NCI-H128 (cell line): ENCODE data around the gene NT5C.
A peak's percentile ranks its signal among the peaks of the same experiment; 100 is the strongest.
"Not testable (repeated sequence)": the region's sequence is repeated elsewhere in the genome, so short reads cannot be mapped to it uniquely, and the experiment has no call there.

Experiments
- DNase-seq: peaks from one replicate; lab custom pipeline; 2025; ENCODE audit not compliant: unreplicated experiment; lab: John Stamatoyannopoulos, UW

NT5C gene

DNA sequence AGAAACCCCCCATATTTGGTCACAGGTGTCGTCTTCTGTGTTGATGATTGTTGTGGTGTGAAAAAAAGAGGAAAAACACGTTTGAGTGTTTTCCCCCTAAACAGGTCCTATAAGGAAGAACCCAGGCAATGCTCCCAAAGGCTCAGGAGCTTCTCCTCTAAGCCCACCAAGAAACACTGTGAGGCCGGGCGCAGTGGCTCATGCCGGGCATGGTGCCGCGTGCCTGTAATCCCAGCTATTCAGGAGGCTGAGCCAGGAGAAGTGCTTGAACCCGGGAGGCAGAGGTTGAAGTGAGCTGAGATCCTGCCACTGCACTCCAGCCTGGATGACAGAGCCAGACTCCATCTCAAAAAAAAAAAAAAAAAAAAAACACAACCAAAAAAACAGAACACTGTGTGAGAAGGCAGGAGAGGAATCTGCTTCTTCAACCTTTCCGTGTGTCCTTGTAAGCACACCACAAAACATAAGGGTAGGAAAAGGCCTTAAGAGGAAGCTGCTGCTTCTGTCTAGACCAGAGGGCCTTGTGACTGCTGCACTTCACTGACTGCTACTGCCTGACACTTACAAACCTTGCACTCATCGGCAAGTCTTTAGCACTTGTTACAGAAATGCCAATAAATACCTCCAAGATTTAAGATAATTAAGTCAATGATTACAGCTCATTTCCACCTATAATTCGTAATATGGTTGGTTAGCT lies 13.4 kb upstream of the NT5C start:
- no peak for DNase-seq

DNA sequence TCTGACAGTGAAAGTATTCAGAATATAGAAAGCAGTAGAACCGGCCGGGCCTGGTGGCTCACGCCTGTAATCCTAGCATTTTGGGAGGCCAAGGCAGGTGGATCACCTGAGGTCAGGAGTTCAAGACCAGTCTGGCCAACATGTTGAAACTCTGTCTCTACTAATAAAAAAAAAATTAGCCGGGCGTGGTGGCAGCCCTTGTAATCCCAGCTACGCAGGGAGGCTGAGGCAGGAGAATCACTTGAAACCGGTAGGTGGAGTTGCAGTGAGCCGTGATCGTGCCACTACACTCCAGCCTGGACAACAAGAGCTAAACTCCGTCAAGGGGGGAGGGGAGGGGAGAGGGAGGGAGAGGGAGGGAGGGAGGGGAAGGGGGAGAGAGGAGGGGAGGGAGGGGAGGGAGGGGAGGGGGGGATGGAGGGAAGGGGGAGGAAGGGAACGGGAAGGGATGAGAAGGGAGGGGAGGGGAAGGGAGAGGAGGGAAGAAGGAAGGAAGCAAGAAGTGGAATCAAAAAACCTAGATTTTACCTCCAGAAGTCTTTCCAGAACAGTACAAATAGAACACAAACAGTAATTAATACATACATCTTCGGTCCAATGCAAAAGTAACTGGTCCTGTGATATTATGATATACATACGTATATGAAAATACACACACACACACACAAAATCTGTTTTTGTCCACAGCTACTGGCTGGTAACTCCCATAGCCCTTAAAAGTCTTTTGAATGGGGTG lies 10.9 kb upstream of the NT5C start:
- no peak for DNase-seq

DNA sequence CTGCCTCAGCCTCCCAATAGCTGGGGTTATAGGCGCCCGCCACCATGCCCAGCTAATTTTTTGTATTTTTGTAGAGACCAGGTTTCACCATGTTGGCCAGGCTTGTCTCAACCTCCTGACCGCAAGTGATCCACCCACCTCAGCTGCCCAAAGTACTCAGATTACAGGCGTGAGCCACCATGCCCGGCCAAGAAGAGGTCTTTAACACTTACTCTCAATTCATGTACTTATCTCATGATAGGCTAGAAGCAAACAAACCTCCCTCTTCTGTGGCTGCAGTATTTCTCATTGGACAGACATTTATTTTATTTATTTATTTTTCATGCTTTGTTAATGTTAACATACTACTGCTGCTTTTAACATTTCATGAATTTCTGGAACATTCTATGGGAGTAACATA lies 7.0 kb upstream of the NT5C start:
- DNase-seq, result no peak

DNA sequence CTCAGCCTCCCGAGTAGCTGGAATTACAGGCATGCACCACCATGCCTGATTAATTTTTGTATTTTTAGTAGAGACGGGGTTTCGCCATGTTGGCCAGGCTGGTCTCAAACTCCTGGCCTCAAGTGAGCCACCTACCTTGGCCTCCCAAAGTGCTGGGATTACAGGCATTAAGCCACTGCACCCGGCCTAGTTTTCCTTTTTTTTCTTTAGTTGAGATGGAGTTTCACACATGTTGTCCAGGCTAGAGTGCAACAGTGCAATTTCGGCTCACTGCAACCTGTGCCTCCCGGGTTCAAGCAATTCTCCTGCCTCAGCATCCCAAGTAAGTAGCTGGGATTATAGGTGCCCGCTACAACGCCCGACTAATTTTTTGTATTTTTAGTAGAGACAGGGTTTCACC lies 6.2 kb upstream of the NT5C start:
- not testable (repeated sequence) for DNase-seq

DNA sequence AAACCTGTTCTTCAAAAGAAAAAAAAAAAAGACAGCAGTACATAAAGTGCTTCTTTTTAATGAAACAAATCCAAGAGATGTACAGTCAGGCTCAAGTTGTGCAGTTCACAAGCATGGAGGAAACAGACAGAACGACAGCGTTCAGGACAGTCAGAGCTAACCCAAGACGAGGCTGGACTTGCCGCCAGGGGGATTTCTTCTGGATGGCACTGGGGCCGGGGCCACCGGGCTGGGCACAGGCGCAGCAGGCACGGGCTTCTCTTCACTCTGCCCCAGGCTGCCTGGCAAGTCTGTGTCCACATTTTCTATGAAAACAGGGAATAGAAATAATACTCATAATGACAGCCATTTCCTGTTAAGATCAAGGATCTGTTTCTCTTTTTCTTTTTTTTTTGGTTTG lies 4.4 kb upstream of the NT5C start:
- no peak for DNase-seq

DNA sequence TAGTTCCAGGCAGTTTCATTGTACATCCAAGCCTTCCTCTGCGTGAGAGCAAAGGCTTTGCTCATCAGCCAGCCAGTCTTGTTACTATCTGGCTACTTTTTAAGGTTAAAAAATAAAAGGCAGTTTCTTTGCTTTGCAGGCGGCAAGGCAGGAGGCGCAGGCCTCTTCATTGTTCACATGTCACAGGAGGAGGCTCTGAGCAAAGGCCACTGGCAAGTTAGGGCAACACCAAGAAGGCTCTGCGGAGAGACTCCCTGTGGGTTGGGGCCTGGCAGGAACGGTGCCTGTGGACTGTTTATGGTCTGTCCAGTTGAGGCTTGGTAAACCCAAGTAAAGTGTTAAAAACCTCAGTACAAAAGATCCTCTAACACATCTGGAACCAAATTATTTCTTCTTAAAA lies 3.9 kb upstream of the NT5C start:
- no peak for DNase-seq

DNA sequence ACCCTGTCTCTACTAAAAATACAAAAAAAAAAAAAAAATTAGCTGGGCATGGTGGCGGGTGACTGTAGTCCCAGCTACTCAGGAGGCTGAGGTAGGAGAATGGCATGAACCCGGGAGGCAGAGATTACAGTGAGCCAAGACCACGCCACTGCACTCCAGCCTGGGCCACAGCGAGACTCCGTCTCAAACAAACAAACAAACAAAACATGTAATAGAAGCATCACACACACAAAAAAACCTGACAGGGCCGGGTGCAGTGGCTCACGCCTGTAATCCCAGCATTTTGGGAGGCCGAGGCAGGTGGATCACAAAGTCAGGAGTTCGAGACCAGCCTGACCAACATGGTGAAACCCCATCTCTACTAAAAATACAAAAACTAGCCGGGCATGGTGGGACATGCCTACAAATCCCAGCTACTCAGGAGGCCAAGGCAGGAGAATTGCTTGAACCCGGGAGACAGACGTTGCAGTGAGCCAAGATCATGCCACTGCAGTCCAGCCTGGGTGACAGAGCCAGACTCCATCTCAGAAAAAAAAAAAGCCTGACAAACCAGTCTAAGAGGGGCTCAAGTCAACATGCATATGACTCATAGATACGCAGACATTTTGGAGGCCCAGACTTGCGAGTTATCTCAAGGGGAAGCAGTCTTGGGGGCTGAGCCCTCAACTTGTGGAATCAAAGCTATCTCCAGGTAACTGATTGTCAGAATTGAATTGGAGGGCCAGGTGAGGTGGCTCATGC lies 2.2 kb upstream of the NT5C start:
- not testable (repeated sequence) for DNase-seq

DNA sequence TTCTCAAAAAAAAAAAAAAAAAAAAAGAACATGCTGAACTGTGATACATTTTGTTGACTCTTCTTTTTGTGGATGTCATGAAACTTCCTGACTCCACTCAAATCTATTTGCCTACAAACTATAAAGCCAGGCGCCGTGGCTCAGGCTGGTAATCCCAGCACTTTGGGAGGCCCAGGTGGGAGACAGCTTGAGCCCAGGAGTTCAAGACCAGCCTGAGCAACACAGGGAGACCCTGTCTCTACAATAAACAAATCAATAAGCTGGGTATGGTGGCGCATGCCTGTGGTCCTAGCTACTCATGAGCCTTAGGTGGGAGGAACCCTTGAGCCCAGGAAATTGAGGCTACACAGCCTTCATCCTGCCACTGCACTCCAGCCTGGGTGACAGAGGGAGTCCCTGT lies 1.5 kb upstream of the NT5C start:
- DNase-seq, result no peak

DNA sequence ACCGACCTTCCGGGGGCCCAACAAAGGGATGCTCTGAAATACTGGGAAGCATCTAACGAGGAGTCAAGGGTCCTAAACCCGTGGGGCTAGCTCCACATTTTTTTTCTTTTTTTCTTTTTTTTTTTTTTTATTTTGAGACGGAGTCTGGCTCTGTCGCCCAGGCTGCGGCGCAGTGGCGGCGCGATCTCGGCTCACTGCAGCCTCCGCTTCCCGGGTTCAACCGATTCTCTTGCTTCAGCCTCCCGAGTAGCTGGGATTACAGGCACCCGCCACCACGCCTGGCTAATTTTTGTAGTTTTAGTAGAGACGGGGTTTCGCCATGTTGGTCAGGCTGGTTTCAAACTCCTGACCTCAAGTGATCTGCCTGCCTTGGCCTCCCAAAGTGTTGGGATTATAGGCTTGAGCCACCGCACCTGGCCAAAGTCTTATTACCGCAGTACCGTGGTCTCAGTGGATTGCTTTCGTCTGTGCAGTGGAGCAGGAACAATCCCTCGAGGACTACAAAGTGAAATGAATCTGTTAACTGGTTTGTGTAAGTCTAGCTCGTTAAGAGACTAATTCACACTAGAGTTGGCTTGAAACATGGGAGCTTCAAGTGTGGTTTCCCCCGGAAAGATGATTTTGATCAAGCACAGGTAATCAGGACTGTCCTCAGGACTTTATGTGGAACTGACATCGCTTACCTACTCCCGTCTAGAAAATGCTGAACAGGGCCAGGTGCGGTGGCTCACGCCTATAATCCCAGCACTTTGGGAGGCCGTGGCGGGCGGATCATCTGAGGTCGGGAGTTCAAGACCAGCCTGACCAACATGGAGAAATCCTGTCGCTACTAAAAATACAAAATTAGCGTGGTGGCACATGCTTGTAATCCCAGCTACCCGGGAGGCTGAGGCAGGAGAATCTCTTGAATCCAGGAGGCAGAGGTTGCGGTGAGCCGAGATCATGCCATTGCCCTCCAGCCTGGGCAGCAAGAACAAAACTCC lies 767 bp upstream of the NT5C start:
- DNase-seq, result not testable (repeated sequence)

DNA sequence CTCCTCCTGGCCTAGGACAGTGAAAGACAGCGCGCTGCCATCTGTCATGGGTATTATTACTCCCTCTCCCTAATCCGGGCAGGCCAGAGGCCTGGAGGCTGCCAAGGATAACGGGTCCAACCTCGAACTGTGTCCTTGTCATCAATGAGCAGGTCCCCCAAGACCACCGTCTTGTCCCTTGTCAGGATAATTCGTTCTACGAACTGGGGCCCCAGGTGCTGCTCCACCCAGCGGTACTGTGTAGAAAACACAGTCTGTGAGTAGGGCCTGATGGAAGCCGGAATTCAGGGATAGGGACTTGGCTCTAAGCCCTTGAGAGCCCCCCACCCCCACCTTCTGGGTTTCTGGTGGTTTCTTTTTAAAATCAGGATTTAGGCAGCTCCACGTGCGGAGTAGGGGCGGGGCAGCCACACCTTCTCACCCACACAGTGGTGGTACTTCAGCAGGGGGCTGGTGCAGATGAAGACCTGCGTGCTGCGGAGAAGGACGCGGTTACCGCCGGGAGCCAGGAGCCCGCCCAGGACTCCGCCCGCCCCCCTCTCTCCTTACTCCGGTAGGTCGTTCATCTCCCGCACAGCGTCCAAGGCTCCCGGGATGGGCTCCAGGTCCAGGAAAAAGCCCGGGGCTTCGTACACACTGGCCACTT lies 787 bp downstream of the NT5C start:
- DNase-seq, result peak; percentile 33

DNA sequence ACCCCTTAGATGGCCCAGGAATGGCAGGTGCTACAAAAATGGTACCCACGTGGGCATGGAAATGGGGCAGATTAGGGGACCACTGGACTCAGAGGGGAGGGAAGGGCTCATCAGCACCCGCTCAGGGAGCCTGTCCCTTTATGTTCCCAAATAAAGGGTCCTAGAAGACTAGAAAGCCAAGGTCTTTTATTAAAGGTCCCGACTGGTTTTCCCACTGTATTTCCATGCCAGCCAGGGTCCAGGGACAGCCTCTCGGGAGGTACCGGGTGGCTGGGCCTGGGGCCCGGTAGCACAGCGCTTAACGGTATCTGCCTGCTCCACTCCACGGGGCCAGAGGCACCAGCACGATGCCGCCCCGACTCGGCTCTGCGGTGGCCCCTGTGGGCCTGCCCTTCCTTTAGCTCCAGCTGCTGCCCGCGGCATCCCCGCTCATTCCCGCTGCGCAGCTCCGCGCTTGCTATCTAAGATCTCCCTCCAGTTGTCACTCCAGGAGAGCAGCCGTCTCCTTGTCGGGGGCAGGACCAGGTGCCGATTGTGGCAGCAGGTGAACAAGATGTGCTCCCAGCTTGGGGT lies 1.4 kb downstream of the NT5C start:
- no peak for DNase-seq

DNA sequence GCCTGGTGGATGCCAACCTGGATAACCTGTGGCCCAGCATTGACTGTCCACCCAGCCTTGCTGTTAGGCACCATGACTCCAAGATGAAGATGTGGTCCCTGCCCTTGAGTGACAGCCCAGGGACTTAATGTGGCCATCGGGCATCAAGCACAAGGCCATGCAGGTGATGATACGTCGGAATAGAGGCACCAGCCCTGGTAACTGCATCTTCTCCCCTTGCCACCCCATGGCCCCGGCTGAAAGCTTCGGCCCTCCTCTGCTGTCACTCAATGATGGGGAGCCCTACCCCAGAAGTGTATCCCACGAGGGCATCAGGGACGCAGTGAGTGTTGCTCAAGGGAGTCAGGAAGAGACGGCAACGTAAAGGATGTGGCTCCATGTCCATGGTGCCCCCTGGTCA lies 2.0 kb downstream of the NT5C start:
- DNase-seq, result no peak

DNA sequence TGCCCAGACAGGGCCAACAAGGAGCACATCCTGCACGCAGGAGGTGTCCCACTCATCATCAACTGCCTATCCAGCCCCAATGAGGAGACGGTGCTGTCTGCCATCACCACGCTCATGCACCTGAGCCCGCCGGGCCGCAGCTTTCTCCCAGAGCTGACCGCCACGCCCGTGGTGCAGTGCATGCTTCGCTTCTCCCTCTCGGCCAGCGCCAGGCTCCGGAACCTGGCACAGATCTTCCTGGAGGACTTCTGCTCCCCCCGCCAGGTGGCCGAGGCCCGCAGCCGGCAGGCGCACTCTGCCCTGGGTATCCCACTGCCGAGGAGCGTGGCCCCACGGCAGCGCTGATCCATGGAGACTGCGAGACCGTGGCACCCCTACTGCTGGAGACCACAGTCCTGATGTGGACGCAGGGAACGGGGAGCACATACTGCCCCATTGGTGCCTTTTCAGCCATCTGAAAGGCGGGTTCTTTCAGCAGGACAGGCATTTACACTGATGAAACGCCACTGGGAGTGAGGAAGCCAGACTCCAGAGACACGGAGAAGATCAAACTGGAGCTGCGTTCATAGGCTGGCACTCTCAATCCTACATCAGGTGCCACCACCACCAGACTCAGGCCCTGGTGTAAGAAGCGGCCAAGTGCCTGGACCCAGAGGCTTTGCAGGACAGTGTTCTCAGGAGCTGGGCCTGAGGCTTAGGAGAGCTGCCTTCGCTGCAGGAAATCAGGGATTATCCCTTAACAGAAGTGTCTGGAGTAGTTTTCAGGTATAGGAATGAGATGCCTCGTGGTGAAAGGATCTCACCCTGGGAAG lies 2.6 kb downstream of the NT5C start:
- no peak for DNase-seq

DNA sequence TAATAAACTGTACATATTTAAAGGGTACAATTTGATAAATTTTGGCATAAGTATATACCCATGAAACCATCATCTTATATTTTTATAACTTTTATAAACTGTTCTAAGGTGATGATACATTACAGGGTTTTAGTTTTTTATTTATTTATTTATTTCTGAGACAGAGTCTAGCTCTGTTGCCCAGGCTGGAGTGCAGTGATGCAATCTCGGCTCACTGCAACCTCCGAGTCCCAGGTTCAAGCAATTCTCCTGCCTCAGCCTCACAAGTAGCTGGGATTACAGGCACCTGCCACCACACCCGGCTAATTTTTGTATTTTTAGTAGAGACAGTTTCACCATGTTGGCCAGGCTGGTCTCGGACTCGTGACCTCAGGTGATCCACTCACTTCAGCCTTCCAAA lies 3.6 kb downstream of the NT5C start:
- DNase-seq, result not testable (repeated sequence)

DNA sequence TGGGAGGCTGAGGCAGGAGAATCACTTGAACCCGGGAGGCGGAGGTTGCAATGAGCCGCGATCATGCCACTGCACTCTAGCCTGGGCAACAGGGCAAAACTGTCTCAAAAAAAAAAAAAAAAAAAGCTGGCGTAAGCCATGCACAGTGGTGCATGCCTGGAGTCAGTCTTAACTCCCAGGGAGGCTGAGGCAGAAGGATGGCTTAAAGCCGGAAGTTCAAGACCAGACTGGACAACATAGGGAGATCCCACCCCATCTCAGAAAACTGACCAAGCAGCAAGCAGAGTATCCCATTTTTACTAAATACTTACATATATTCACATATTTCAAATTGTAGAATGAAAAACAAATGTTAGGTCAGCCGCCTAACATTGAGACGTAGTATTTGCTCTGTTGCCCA lies 4.6 kb downstream of the NT5C start:
- DNase-seq, result no peak

DNA sequence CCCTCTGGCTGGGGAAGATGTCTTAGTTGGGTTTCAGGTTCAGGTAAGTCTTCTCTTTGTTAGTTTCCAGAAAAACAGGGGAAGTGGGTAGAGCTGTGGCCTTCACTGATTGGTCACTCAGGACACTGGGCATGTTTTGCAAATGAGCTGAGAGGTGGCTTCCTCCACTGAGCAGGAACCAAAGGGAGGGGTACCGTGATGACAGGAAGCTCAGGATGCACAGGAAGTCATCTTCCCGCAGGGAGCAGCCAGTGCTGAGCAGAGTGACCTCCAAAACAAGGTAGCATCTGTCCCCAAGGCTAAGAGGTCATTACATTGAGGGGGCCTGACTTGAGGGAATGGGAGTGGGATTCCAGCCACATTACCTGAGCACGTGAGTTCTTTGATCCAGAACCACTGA lies 5.6 kb downstream of the NT5C start:
- no peak for DNase-seq

DNA sequence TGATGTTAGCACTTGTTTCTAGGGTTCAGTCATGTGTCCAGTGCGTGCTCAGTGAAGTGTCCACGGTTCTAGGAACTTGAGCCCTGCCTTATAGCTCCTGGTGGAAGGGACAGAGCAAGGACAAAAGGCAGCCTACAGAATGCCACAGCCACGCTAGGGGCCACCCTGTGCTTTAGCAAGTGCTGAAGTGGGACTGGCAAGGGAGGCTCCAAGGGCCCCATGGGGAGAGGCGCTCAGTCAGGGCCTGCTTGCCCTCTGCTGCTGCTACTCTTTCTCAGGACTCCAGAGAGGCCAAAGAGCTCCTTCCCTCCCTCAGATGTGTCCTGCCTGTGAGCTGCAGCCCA lies 6.8 kb downstream of the NT5C start:
- DNase-seq, result no peak

DNA sequence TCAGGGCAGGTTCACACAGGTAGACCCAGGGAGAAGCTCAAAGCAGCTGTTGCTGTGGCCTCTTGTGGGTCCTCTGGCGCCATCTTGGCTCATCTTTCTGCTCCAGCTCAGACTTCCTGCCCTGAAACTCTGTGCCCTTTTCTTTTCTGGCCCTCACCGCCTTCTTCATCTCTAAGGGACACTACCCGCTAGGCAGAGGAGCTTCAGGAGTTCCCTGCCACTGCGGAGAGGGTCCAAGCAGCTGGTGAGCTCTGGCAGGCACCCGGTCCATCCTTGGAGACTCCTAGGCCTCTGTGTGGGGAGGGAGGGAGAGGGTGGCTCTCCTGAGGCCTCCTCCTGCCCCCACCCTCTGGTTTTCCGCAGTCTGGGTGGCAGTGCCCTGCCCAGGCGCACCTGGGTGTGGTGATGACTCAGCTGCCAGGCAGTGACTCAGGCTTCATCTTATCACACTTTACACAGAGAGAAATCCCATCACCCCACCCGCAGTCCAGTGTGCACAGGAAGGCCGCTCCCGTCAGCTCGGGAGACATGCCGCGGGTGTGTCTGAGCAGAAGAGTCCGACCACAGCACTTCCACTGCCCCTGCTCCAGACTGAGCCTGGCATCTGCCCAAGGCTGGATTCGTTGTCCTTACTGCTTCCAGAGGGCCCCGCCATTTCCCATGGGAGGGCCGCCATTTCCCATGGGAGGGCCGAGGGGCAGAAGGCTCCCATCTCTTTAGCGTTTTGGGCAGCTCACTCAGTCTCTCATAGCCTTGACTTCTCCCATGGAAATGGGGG lies 7.3 kb downstream of the NT5C start:
- DNase-seq, result no peak

DNA sequence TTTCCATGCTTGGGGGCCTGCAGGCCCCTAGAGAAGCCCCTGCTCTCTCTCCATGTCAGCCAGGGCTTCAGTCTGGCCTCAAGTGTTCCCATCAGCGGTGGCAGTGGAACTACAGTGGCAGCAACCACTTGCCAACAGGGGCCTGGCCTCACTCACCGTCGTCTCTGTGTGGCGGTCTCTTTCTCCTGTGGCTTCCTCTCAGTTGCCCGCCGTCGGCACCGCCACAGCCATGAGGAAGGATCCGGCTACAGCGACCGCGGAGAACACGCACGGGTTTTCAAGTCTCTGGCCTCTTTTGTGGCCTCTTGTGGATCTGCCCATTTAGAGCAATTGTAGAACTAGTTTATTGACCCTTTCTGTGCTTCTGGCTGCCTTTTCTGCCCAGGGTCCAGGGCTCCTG lies 13.2 kb downstream of the NT5C start:
- no peak for DNase-seq
